GM18507 (cell line): ENCODE measurements around the gene DIPK2A.

Source experiments
- DNase-seq: peaks from one replicate; pipeline ENCODE4 v3.0.0; 2011; ENCODE audit warnings: low read depth; ENCODE audit not compliant: insufficient read length; ENCODE audit errors: extremely low spot score
- FAIRE-seq: peaks from 2 replicates; lab custom pipeline; 2011; peaks lifted over from hg19 to GRCh38; lab: Jason Lieb, UNC

The DIPK2A gene

DNA sequence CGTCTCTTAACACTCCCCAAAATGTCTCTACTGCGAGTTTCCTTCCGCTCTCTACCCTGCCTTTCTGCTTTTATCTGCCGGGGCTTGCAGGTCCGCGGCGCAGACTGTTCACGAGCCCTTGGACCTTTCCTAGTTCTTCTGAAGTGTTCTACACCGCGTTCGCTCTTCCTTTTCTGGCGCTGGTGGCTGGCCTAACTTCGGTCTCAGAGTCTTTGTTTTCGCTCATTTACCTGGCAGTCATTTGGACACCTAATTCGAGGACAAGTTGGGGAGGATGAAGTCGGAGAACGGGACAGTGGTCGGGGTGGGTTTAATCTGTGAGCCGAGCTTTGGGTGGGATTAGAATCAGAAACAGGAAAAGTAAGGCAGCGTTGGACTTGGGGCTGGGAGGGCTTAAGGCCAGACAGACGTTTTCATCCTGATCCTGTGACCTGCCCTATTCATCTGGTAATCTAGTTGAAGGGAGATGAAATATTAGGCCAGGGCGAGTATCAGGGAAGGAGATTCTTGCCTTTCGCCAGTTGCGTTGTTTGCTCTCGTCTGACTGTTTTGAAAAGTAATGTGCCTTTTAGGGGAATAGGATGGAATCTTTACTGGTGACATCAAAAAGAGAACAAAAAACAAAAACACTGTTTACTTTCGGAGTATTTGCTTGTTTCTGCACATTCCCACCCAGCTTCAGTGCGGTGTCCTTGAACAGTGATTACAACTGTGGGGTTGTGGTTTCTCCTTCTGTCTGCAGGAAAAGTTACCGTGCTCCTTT lies 1.8 kb downstream of the DIPK2A start:
- FAIRE-seq (peak; percentile 79), DNase-seq (no peak)

DNA sequence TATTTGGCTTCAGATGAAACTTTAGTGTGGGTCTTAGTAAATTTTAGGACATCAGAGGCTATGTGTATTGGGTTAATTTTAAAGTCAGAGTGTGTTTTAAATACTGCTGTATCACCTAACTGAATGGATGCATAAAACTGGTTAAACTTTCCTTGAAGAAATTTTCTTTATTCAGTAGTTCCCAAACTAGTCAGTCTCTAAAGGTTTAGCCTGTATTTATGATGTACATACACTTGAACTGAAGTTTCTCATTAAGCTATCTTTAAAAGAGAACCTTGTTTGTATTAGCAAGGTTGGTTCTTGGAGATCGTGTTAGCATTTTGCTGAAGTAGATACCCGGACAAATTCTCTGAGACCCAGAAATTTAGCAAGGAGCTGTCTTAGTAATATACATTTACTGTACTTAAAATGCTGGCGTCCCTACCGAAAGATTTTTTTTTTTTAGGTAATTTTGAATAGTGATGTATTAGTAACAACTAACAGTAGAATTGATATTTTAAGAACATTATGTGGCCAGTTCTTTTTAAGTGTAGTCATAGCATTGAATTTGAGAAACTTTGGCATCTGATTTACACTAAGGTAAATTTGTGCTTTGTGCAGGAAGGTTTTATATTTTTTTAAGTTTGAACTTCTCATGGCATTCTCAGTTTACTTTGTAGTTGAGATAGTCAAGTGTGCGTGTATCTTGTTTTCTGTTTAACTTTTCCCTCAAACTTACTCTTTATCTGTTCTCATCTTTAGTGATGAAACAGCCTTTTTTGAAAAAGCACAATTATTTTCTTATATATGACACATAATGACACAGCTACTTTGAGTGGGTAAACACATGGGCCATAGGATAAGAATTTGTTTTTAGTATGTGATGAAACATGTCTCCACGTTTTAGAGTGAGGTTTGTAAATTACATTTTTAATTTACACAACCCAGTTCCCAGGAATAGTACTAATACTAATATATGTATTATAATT lies 2.9 kb downstream of the DIPK2A start:
- FAIRE-seq, result no peak

DNA sequence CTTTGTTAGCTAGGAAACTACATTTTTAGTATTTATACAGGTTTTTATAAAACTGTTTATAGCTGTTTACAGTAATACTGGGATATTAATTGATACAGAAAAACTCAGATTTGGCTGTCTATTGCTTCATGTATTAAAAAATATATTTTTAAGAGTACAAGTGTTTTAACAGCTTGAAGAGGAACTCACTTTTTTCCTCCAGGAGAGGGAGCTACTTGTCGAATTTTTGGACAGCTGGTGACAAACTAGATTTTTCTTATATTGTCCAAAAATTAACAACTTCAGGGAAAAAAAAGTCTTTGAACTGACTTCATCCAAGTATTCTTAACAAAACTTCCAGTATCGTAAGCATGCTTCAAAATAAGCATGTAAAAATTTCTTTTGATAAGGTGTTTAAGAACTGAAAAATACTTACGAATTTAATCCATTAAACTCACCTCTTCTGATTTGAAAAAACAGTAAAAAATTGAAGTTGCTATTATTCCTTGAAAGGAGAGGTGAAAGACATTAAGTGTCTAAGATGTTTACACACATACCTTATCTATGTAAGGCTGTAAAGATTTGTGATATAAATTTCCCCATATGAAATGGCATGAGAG lies 4.0 kb downstream of the DIPK2A start:
- DNase-seq (no peak), FAIRE-seq (peak; percentile 60)

More for the DNA sequence above, 2.9 kb downstream of the DIPK2A start:
- no peak for DNase-seq

DNA sequence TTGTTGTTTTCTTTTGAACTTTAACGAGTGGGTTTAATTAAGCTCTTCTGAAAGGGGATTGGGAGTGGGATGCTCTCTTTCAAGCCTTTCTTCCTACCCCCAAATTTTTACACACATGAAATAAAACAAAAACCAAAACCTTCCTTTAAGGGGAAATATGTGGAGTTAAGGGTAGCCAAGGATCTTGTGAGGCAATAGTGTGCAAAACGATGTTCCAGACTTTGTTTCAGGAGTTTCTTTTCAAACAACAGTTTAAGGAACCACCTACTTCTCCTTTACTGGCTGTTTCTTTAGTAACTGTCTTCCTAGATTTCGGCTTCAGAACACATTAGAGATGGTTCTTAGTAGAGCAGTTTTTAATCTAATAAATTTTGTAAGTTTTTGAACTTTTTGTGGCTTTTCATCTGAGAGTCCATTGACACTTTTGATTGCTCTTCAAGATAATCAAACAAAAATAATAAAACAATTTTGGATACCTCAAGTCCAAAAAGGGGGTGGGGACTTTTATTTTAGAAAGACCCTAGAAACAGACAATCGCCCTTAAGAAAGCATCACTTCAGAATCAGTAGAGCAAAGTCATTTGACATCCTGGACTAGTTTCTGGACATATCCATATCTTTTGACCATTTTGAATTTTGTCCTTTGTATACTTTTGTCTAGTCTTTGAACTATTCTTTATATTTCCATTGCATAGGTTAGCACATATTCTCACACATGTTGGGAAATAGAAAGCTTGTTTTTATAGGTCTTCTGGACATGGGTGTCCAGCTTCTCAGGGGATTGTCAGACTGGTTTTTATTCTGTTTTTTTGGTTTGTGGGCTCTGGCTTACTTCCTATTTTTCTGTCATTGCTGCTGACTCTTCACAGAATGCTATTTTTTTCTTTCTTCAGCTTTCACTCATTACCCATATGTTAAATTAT lies 6.0 kb downstream of the DIPK2A start:
- DNase-seq (no peak), FAIRE-seq (peak; percentile 80)

- FAIRE-seq (no peak), DNase-seq (no peak)
Measured at GRCh38 chr3:143978263-143978631, 6.6 kb downstream of the DIPK2A start.

DNA sequence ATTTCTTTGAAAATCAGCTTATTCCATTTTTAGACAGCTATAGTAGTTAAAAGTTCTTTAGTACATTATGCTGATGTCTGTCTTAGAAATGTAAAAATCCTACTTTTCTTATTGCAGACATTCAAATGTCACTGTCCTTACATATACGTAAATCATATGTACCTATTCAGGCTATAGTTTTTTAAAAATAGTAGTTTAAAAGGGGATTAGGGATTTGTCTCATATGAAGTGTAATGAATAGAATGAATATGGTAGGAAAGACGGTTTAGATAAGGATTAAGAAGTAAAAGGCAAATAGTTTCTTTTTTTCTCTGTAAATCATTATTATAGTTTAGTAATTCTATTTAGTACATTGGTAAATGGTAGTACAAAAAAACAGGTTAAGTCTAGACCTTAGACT lies 7.4 kb downstream of the DIPK2A start:
- no peak for DNase-seq
- FAIRE-seq, result no peak

- no peak for FAIRE-seq
Measured at GRCh38 chr3:143979813-143980212, 8.2 kb downstream of the DIPK2A start.

DNA sequence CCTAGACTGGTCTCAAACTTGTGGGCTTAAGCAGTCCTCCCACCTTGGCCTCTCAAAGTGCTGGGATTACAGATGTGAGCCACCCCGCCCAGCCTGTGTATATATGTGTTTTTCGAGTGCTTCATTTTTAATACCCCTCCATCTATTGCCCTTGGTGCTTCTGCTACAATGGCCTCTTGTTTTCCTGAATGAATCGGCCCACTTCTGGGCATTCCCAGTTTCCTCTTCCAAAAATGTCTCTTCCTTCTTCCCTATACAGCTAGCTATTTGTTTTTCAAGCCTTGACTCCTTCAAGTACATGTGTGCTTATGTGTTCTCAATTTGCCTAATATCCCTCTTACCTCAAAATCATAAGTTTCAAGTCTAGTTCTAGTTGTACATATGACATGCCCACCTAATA lies 16.7 kb downstream of the DIPK2A start:
- FAIRE-seq (no peak), DNase-seq (no peak)

More at GRCh38 chr3:143979813-143980212, 8.2 kb downstream of the DIPK2A start:
- no peak for DNase-seq

GRCh38 chr3:143989461-143989860 lies 17.8 kb downstream of the DIPK2A start:
- no peak for DNase-seq
- FAIRE-seq, result no peak

DNA sequence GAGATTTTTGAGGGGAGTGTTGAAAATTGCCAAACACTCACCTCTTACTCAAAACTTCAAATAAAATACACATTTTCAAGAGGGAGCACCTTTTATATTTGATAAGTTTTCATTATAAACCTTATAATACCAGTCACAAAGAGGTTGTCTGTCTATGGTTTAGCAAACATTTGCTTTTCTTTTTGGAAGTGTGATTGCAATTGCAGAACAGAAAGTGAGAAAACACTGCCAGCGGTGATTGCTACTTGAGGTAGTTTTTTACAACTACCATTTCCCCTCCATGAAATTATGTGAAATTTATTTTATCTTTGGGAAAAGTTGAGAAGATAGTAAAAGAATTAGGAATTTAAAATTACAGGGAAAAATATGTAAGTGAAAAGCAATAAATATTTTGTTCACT lies 20.1 kb downstream of the DIPK2A start:
- DNase-seq, result no peak
- no peak for FAIRE-seq

DNA sequence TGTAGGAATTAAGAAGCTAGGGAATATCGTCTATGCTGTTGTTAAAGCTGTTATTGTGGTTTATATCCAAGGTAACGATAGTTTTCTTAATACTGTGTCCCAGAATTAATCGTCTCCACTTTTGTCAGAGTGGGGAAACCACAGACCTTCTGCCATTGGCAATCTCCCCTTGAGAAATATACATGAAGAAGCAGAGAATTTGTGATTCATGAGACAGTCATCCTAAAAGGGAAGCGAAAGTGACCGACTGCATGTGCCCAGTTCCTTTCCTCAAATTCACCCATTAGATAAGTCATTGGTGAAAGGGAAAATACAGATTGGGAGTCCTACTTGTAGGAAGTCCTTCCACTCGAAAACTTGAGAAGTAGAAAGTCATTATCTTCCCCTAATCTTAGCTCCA lies 26.6 kb downstream of the DIPK2A start:
- no peak for DNase-seq
- FAIRE-seq, result peak; percentile 60

DNA sequence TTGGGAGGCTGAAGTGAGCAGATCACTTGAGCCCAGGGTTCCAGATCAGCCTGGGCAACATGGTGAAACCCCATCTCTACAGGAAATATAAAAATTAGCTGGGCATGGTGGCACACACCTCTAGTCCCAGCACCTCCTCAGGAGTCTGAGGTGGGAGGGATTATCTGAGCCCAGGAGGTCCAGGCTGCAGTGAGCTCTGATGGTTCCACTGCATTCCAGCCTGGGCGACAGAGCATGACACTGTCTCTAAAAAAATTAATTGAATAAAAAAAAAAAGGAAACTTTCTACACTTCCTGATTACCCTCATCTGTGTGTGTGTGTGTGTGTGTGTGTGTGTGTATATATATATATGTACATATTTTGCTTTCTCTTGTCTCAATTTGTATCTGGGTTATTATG lies 31.4 kb downstream of the DIPK2A start:
- FAIRE-seq (no peak), DNase-seq (no peak)

- FAIRE-seq, result no peak
- no peak for DNase-seq
Measured at GRCh38 chr3:144010371-144010770, 38.7 kb downstream of the DIPK2A start.

GRCh38 chr3:144011251-144011799 lies 39.7 kb downstream of the DIPK2A start:
- FAIRE-seq, result no peak
- DNase-seq, result no peak

DNA sequence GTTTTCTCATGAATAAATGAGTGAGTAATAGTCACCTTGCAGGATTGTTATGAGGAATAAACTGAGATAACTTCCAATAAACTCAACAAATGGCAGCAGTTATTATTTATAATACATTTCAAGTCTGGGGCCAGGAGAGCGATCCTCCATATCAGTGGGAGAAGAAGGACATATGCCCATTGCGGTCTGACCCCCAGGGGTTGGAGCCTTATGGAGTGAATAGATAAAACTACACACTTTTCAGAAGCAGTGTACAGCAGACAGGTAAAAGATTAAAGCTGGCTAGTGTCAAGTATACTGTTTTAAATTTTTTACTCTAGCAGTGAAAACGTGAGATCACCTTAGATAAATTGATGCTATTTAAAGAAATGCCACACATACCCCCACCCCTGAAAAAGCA lies 43.5 kb downstream of the DIPK2A start:
- DNase-seq (no peak), FAIRE-seq (no peak)

DNA sequence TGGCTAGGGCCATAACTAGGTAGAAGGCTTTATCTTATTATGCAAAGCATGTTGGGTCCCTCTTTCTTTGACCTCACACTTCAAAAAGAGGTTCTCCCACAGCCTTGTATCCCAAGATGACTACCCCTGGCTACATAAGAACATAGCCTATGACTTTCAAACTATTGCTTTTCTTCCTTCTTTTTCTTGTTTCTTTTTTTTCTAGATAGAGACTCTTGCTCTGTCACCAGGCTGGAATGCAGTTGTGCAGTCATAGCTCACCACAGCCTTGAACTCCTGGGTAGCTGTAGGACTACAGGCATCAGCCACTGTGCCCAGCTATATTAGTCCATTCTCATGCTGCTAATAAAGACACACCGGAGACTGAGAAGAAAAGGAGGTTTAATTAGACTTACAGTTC lies 47.2 kb downstream of the DIPK2A start:
- FAIRE-seq, result no peak
- no peak for DNase-seq
